Mesodermal cell (in vitro differentiated cells): ENCODE results near the gene GPALPP1.
A peak's percentile ranks its signal among the peaks of the same experiment; 100 is the strongest.

Source experiments
- H3K27ac ChIP-seq: 2 replicates; pipeline ENCODE4 v1.7.0; 2013; ENCODE audit warnings: mild to moderate bottlenecking, low read depth, low read length, moderate library complexity; ENCODE audit not compliant: severe bottlenecking
- H3K36me3 ChIP-seq: 2 replicates; pipeline ENCODE4 v1.7.1; 2013; ENCODE audit warnings: mild to moderate bottlenecking, low read length, moderate library complexity; ENCODE audit not compliant: control insufficient read depth, insufficient read depth
- H3K4me1 ChIP-seq: one replicate; pipeline ENCODE4 v1.7.1; 2013; ENCODE audit warnings: mild to moderate bottlenecking, low read length; ENCODE audit not compliant: insufficient read depth, control insufficient read depth, poor library complexity, severe bottlenecking
- H3K4me3 ChIP-seq: 2 replicates; pipeline ENCODE4 v1.7.0; 2013; ENCODE audit warnings: low read length, control low read depth, mild to moderate bottlenecking; ENCODE audit not compliant: insufficient read depth, poor library complexity, severe bottlenecking; ENCODE audit errors: extremely low read depth
- H3K9me3 ChIP-seq: 2 replicates; pipeline ENCODE4 v1.7.1; 2013; ENCODE audit warnings: mild to moderate bottlenecking, low read length, moderate library complexity; ENCODE audit not compliant: control insufficient read depth
- WGBS, 2 experiments: methylation state at CpG; one replicate each; pipeline ENCODE4 v1.1.5; 2013; ENCODE audit warnings: missing lambda C conversion rate in 2 of 2; ENCODE audit not compliant: insufficient coverage in 2 of 2; 5-methylcytosine and 5-hydroxymethylcytosine counted together

The GPALPP1 gene

GRCh38 chr13:45042539-45042938 is 53.2 kb downstream of the GPALPP1 start:
- Histone ChIP-seq H3K36me3 (peaks cover 10% of the 10 kb centered on the region), H3K4me3 (no peak overlapping the region), H3K4me1 (no peaks in the 10 kb centered on the region), H3K9me3 (no peaks in the 10 kb centered on the region), H3K27ac (no peak overlapping the region)
- 95 to 97% methylated on average over 3 of the region's 3 CpGs for WGBS, 2 experiments

- Histone ChIP-seq H3K4me3 (peak overlapping the region; percentile 38), H3K9me3 (no peaks in the 10 kb centered on the region)
- WGBS, 2 experiments: 77 to 84% methylated on average over 4 of the region's 4 CpGs
Observed at GRCh38 chr13:45046445-45046844, 57.1 kb downstream of the GPALPP1 start.

GRCh38 chr13:45047394-45048310 is 58.3 kb downstream of the GPALPP1 start:
- no peaks in the 10 kb centered on the region for H3K36me3 ChIP-seq
- H3K4me1 ChIP-seq: no peaks in the 10 kb centered on the region
- no peak overlapping the region for H3K27ac ChIP-seq
- H3K4me3 ChIP-seq: peak overlapping the region; percentile 38
- WGBS, 2 experiments: 24 to 40% methylated on average over 8 to 10 of the region's 10 CpGs
- no peaks in the 10 kb centered on the region for H3K9me3 ChIP-seq

More at GRCh38 chr13:45046445-45046844, 57.1 kb downstream of the GPALPP1 start:
- Histone ChIP-seq H3K36me3 (no peaks in the 10 kb centered on the region), H3K27ac (no peak overlapping the region), H3K4me1 (no peaks in the 10 kb centered on the region)

GRCh38 chr13:45048890-45049407 is 59.6 kb downstream of the GPALPP1 start:
- Histone ChIP-seq H3K4me3 (no peak overlapping the region), H3K4me1 (no peaks in the 10 kb centered on the region), H3K36me3 (no peaks in the 10 kb centered on the region), H3K27ac (no peak overlapping the region), H3K9me3 (no peaks in the 10 kb centered on the region)
- 39 to 80% methylated on average over 2 of the region's 6 CpGs for WGBS, 2 experiments

GRCh38 chr13:45049478-45049877 is 60.1 kb downstream of the GPALPP1 start:
- no peaks in the 10 kb centered on the region for H3K4me1 ChIP-seq
- H3K36me3 ChIP-seq: no peaks in the 10 kb centered on the region
- no peaks in the 10 kb centered on the region for H3K9me3 ChIP-seq
- H3K4me3 ChIP-seq: no peak overlapping the region
- no peak overlapping the region for H3K27ac ChIP-seq
- WGBS, 2 experiments: 97 to 100% methylated on average over 2 of the region's 3 CpGs

DNA sequence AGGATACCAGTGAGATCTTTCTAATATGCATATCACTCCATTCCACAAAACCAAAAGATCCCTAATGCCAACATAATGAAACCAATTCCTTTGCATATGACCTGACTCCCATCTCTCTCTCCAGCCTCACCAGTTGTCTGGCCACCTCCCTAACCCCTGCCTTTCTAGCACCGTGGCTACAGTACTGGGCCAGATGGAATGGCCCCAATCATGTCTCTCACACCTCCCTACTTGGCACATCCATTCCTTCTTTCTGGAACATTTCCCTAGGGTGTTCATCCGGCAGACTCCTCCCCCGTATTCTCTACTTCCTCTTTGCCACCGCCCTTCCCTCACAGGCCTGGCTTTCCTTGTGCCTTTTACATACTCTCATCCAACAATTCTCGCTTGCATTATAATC is 62.0 kb downstream of the GPALPP1 start:
- H3K9me3 ChIP-seq: no peaks in the 10 kb centered on the region
- no peak overlapping the region for H3K27ac ChIP-seq
- H3K4me1 ChIP-seq: no peaks in the 10 kb centered on the region
- H3K4me3 ChIP-seq: no peak overlapping the region
- no peaks in the 10 kb centered on the region for H3K36me3 ChIP-seq
- 77 to 79% methylated on average over 3 to 5 of the region's 5 CpGs for WGBS, 2 experiments

GRCh38 chr13:45055198-45055901 is 66.0 kb downstream of the GPALPP1 start:
- H3K36me3 ChIP-seq: no peaks in the 10 kb centered on the region
- 83 to 89% methylated on average over 1 to 4 of the region's 8 CpGs for WGBS, 2 experiments
- H3K9me3 ChIP-seq: no peaks in the 10 kb centered on the region
- H3K4me1 ChIP-seq: no peaks in the 10 kb centered on the region
- no peak overlapping the region for H3K27ac ChIP-seq
- H3K4me3 ChIP-seq: no peak overlapping the region

- WGBS, 2 experiments: 86 to 93% methylated on average over 5 to 6 of the region's 7 CpGs
- Histone ChIP-seq H3K4me3 (no peak overlapping the region), H3K27ac (no peak overlapping the region)
Observed at GRCh38 chr13:45055902-45056648, 66.7 kb downstream of the GPALPP1 start.

DNA sequence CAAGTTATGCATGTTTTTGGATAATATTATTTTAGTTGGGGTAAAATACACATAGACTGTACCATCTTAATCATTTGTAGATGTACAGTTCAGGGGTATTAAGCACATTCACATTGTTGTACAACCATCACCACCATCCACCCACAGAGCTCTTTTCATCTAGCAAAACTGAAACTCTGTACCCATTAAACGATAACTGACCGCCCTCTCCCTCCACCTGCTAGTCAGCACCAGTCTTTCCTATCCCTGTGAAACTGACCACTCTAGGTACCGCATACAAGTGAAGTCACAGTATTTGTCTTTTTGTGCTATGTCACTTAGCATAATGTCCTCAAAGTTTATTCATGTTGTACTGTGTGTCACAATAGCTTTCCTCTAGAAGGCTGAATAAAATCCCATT is 70.7 kb downstream of the GPALPP1 start:
- Histone ChIP-seq H3K4me3 (no peak overlapping the region), H3K27ac (no peak overlapping the region), H3K4me1 (no peaks in the 10 kb centered on the region), H3K9me3 (no peaks in the 10 kb centered on the region), H3K36me3 (no peaks in the 10 kb centered on the region)
- WGBS, 2 experiments: 93% methylated on average over 3 of the region's 3 CpGs; no CpG with 5 or more reads in 1 of the 2 experiments

More at GRCh38 chr13:45055902-45056648, 66.7 kb downstream of the GPALPP1 start:
- Histone ChIP-seq H3K4me1 (no peaks in the 10 kb centered on the region), H3K36me3 (no peaks in the 10 kb centered on the region), H3K9me3 (no peaks in the 10 kb centered on the region)

DNA sequence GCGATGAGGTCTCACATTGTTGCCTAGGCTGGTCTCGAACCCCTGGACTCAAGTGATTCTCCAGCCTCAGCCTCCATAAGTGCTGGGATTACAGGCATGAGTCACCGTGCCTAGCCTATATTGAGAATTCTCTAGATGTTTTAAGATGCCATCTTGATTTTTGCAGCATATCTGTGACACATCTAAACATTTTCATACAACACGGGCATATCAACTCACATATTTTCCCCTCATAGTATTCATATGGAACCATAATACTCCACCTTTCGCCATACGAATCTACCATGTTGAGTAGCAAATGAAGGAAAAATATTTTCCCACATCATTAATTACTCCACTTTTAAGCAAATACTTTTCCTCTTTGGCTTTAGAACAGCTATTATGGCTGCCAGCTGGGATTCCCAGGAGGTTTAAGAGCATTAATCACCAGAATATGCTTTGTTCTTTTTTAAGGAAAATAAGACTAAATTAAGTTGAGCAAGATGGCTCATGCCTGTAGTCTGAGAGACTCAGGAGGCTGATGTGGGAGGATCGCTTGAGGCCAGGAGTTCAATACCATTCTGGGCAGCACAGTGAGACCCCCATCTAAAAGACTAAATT is 74.0 kb downstream of the GPALPP1 start:
- H3K36me3 ChIP-seq: no peaks in the 10 kb centered on the region
- no peaks in the 10 kb centered on the region for H3K9me3 ChIP-seq
- H3K4me3 ChIP-seq: no peak overlapping the region
- H3K27ac ChIP-seq: no peak overlapping the region
- whole genome bisulfite sequencing, 2 experiments: 80 to 83% methylated on average over 5 of the region's 7 CpGs
- H3K4me1 ChIP-seq: no peaks in the 10 kb centered on the region
